ENCODE measurements around the gene LAMB1. TPM values are rescaled to one million over a fixed set of nuclear protein-coding genes. Genes with fewer than 3 reads are reported as not detected.

Gene LAMB1
- total and polyA plus RNA-seq, 2 of the 13 experiments (the other 11 are each of a cell fraction or from before 2014, with no cell fraction given), result 109 to 124 TPM

GRCh38 chr7:108015740-108016139 is 12.8 kb upstream of the LAMB1 start (continued):
- TF ChIP-seq ZNF639 (CRISPR knock-in tag; conservative IDR thresholded peaks at IDR 0.05) (no peak), SIN3A (IDR thresholded peaks at IDR 0.05; ENCODE audit: borderline replicate concordance, low read depth, low read length) (no peak), MYC (CRISPR knock-in tag; IDR thresholded peaks at IDR 0.05; ENCODE audit: borderline replicate concordance) (no peak), PRMT3 (CRISPR knock-in tag; IDR thresholded peaks at IDR 0.05; ENCODE audit: borderline replicate concordance, low read depth) (no peak), ZFP41 (CRISPR knock-in tag; IDR thresholded peaks at IDR 0.05; ENCODE audit: borderline replicate concordance) (no peak), YY1 (IDR thresholded peaks at IDR 0.05; ENCODE audit: insufficient read depth, insufficient replicate concordance, low read depth, low read length) (no peak), CBX5 (CRISPR knock-in tag; IDR thresholded peaks at IDR 0.05; ENCODE audit: borderline replicate concordance) (no peak), CSRNP1 (CRISPR knock-in tag; IDR thresholded peaks at IDR 0.05) (no peak), PHF20 (CRISPR knock-in tag; IDR thresholded peaks at IDR 0.05) (no peak), THAP11 (CRISPR knock-in tag; IDR thresholded peaks at IDR 0.05) (0 out of 2 replicates have a peak, but pooled peaks have one; percentile 12), ZNF773 (CRISPR knock-in tag; IDR thresholded peaks at IDR 0.05; ENCODE audit: borderline replicate concordance) (no peak), ZNF546 (CRISPR knock-in tag; conservative IDR thresholded peaks at IDR 0.05) (no peak), ONECUT2 (CRISPR knock-in tag; IDR thresholded peaks at IDR 0.05) (no peak), ZNF691 (CRISPR knock-in tag; IDR thresholded peaks at IDR 0.05; ENCODE audit: borderline replicate concordance, low read depth) (no peak), MLX (CRISPR knock-in tag; IDR thresholded peaks at IDR 0.05) (no peak), ZNF230 (CRISPR knock-in tag; IDR thresholded peaks at IDR 0.05) (no peak), MAFF (IDR thresholded peaks at IDR 0.05; ENCODE audit: low read depth, low read length) (peak; percentile 56; the same call in 1 of the 2 replicates), TFAP4 (IDR thresholded peaks at IDR 0.05; ENCODE audit: borderline replicate concordance, low read depth) (no peak), GPBP1L1 (CRISPR knock-in tag; IDR thresholded peaks at IDR 0.05) (no peak), ZNF24 (IDR thresholded peaks at IDR 0.05) (peak; percentile 81), ZMYM2 (CRISPR knock-in tag; IDR thresholded peaks at IDR 0.05) (no peak), IKZF1 (IDR thresholded peaks at IDR 0.05) (no peak), ARNT (IDR thresholded peaks at IDR 0.05) (no peak)

Data from HepG2 (cell line).